NCI-H1930 (cell line): Measurements from ENCODE around the gene USPL1.
"Not testable (repeated sequence)": the region's sequence is repeated elsewhere in the genome, so short reads cannot be mapped to it uniquely, and the experiment has no call there.

ENCODE experiments used
- DNase-seq, 2 experiments: peaks; one replicate each; lab custom pipeline; 2025; lab: John Stamatoyannopoulos, UW

USPL1 gene

DNA sequence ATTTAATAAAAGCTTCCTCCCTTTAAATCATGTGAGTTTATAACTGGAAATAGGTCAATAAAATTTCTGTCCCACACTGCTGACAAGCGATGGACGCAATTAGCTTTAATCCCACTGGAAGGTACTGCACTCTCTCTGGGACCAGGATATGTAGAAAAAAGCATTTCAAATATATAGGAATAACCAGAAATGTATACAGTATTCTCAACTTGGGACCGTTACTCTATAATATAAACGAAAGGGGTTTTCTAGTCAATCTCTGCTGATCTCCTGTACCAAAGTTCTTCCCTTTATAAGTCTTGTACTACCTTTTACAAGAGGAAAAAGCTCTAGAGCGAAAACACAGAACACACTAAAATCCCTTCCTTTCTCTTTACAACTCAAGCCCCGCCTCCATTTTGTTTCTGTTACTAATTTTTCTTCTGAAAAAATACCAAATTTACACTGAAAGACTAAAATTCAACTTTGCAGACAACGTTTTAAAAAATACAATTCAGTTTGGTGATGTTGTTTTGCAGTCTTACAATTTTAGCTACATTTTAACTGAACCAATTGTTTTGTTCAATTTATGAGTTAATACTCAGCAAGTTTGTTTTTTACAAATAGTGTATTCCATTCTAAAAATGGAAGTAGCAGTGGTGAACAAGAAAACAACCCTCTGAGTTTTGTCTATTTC lies 1.7 kb upstream of the USPL1 start:
- no peak for DNase-seq

DNA sequence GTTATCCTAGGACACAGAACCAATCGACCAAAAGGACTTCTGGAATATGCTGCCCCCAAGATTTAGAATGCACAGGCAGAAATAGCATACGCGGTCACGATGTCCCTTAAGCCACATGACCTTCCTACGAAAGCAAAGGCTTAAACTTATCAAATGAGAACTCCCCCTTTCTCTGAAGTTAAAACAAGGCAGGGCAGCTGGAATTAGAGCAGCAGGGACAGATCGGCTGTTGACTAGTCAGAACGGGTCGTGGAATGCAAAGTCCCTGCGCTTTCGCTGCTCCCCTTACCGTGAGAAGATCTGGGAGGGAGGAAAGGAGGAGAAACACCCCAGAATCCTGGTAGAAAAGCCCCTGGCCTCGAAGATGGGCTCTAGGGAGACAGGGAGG lies 799 bp upstream of the USPL1 start:
- peak; percentile 72 to 78 for DNase-seq

DNA sequence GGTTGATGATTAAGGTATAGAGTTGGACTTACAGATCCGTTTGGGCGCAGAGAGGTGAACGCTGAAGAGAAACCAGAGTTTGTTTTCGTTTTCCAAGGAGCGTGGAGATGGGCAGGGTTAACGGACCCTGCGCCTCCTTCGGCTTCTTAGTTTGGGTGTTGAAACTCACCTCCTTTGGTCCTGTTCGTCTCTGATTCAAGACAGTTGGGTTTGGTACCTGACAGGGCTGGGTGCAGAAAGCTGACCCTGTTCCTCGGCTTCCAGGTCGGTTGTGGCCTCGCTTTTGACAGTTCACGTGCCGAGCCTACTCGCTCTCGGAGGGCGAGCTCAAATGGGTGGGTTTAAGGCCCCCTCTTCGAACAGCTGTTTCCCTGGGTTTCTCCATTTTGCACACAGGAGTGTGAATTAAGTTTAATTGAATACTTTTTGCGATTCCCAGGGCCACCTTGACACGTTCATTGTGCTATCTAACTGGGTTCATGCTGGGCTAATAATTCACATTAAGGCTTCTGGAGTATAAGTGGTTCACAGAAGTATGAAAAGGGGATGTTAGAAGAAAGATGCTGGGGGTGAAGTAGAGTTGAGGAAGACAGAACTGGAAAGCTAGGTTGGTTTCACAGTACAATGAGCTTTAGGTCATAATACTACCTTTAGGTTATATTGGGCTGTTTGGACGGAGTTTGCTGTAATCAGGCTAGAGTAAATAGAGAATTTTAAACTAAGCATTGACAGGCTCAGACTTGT lies 638 bp downstream of the USPL1 start:
- no peak for DNase-seq

DNA sequence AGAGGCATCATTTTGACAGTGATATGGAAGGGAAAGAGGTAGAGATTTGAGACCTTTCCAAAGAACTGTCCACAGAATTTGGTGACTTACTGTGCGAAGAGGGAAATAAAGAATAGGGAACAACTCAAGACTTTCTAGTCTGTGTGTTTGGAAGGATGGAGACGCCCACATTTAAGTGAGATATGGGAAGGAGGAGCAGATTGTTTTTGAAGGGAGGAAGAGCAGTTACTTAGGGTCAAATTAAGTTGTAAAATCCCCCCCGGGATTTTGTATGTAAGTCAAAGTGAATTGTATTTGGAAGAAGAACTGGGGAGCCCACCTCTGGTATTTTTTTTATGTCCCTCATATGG lies 1.2 kb downstream of the USPL1 start:
- DNase-seq: no peak

DNA sequence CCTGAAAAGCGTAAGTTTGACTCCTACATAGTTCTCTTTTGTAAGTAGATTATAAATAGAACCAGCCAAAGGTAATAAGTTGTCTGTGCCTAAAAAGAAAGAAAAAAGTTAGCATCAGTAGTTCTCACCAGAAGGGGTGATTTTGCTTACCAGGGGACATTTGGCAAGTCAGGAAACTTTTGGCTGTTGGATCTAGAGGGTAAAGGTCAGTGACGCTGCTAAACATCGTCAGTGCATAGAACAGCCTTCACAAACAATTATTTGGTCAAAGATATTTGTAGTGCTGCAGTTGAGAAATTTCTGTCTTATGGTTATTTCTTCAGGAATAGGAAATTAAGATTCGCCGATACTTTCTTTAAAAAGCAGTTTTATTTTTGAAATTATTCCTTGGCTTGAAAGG lies 2.0 kb downstream of the USPL1 start:
- no peak for DNase-seq

DNA sequence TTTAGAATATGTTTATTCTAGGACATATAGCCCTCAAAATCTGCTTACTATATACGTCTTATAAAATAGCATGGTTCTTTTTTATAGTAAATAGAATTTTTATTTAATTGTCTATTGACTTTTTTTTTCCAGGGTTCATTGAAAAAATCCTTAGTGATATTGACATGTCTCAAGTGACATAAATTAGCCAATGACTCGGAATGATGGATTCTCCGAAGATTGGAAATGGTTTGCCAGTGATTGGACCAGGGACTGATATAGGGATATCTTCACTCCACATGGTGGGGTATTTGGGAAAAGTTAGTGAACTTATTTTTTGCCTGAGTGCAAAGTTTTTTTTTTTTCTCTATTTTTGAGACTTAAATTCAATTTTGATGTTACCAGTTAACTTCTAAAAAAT lies 3.2 kb downstream of the USPL1 start:
- no peak for DNase-seq

DNA sequence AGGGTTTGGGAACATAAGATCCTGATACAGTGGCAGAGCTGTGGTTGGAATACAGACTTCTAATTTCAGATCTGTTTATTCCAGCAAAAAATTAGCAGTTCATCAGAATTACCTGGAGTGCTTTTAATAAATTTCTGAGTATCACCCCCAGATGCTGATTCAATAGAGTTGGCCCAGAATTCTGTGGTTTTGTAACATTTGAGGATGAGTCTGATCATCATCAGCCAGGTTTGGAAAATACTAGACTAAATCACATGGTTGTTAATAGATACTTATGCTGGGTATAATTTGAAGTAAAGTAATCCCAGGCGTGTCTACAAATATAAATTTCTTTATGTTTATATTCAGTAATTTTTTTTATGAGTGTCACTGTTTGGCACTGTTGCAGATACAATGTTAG lies 4.8 kb downstream of the USPL1 start:
- DNase-seq: no peak

DNA sequence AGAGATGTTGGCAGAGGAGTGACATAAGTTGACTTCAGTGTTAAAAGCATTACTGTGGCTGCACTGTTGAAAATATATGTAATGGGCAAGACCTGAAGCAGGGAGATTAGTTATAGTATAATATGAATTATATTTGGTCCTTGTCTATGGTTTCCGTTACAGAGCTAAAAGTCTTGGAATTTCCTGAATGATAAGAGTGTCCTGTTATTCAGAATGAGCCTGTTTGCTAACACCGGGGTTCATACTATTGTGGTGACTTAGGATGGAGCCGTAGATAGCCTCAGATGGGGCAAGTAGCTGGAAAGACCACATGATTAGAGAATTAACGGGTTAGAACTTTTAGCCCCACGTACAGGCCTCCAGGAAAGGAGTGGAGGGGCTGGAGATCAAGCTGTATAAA lies 5.7 kb downstream of the USPL1 start:
- DNase-seq: no peak

DNA sequence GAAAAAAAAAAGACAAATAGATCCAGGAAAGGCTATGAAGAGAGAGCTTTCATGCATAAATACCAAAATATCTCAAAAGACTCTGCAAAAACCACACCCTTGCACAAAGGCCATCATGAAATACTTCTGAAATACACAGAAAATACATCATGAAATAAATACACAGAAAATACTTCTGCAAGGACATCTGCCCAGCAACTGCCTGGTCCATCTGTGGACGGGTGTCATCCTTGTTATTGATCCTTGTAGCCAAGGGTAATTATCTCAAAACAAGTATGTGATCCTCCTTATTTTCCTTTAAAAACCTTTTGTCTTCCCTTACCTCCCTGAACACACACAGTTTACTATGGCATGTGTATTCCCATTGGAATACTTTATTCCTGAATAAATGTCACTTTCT lies 6.9 kb downstream of the USPL1 start:
- no peak for DNase-seq

DNA sequence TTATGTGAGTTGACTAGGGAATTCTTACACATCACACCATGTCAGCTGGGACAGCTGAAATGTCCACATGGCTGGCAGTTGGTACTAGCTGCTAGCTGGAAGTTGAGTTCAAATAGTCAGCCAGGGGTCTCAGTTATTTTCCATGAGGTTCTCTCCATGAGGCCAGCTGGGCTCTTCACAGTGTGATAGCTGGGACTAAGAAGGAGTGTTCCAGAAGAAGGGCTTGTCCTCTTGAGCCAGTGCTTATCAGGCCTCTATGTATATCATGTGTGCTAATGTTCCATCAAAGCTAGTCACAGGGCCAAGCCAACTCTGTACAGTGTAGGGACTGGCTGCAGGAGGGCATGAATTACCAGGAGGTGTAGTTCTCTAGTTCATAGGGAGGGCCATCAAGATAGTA lies 11.8 kb downstream of the USPL1 start:
- DNase-seq: no peak

DNA sequence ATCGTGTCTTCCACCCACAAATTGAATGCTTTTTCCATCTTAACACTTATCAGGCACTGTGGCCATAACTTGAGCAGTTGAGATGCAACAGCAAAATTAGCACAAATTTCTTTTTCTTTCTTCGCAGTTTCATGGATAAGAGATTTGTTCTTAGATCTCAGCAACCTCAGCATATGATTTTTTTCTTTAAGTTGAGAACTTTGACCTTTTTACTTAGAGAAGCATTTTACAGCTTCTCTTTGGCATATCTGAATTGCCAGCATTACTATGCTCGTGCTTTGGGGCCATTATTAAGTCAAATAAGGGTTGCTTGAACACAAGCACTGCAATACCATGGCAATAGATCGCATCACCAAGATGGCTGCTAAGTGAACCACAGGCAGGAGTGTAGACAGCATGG lies 16.1 kb downstream of the USPL1 start:
- no peak for DNase-seq

DNA sequence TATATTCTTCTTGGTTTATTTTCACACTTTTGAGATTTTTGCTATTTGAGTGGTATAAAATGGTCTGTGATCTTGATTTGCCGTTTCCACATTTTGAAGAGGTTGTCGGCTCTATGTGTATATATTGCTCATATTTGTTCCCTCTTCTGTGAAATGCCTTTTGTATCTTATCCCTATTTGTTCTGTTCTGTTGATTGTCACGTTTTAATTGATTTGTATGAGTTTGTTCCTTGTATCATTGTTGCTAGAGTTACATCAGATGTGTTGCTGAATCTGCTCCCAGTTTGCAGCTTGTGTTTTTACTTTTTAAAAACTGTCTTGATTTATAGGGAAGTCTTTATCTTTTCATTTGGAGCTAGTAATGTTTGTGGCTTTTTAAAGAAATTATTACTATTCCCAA lies 17.1 kb downstream of the USPL1 start:
- no peak for DNase-seq

DNA sequence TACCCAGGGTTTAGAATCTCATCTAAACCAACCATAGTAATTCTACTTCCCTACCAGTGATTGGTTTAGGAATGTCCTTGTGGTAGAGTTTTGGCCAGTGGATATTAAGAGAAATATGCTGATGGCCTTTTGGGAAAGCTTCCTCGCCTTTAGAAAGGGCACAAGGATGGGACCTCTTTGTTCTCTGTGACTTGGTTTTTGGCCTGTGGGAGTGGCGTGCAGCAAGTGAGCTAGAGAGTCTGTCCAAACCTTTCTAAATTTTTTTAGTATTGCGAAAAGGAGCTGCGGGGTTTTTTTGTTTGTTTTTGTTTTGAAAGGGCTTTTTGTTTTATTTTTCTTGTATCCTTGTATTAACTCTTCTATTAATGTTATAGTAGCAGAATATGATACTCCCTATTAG lies 20.6 kb downstream of the USPL1 start:
- no peak for DNase-seq

DNA sequence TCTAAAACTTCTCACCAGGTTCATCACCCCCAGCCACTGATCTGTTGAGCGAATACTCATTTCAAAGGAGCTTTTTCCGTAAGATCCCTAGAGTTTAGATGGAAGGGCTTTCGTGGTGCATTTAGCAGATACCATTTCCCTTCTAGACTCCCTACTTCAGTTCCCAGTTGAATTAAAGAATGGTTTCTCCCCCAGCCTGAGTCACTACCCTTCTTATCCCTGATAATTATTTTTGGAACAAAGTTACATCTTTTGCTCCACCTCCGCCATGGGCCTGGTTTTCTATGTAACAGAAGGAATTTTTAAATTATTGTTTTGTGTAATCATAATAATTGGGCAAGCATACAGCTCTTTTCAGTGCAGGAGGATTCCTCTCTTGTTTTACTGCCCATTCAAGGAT lies 22.0 kb downstream of the USPL1 start:
- DNase-seq: no peak

DNA sequence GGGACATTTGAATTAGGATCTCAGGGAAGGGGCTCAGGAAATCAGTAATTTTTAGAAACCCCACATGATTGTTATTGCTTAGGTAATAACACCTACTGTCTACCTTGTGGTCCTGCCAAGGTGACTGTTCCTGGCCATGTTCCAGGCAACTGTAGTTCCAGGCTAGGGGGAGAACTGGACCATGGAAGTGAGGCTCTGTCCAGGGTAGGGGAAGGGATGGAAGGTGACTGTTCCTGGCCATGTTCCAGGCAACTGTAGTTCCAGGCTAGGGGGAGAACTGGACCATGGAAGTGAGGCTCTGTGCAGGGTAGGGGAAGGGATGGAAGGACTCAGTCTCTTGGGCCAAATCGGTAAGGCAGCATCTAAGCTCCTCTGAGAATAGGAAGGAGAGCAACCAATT lies 23.5 kb downstream of the USPL1 start:
- not testable (repeated sequence) for DNase-seq

DNA sequence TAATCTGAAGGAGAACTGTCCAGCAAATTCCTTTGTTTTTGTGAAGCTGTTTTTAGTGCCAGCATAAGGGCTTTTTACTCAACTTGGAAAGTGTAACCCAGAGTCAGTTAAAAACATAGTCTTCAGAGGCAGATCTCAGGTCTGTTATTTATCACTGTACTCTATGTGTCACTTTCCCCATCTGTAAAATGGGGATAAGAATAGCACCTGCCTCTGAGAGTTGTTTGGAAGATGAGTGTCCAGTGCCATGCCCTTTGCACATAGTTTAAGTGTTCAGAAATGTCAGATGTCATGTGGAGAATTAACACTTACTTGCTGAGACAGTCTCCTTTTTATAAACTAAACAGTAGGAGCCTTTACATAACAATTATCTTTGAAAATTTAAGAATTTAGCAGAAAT lies 27.9 kb downstream of the USPL1 start:
- no peak for DNase-seq

DNA sequence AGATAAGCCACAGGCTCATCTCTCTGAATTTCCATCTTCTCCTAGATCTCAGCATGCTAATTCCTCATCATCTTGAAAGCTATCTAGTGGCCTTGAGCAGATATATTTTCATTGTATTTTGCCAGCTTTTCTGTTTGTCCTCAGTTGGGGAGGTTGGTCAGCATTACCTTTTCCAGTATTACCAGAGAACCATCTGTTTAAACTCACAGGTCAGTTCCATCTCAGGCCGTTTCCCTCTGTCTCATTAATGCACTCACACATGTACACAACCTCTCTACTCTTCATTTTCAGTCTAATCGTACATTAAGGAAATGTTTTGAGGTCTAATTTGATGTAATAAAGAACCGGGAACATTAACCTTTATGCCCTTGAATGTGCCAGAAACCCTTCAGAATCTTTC lies 29.7 kb downstream of the USPL1 start:
- DNase-seq: peak in 1 of 2 experiments; percentile 36

DNA sequence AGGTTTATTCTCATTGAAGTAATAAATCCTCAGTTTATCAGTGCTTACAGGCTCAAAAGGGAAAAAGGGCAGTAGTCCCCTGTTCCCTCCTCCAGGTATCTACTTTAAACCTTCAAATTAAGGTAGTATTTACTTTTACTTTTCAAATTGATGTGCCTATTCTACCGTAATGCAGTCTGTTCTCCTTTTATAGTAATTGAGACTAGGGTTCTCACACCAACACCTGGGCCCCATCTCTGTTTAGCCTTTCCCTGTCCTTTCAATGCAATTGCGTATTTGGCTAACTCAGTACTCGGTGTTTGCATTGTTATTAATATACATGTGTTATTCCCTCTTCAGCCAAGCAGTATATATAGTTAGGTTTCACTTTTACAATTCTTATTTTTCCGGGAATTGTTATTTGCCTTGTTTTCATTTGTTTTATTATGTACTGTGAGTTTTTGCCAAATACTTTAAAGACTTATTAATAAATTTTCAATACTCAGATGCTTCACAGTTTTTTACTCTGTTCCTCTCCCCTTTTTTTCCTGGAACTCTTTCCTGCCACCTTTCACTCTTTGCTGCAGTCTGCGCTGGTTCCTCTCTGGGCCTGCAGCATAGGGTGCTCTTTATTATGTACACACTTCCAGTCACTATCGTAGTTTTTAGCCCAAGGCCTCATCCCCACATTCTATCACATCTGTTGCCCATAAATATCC lies 30.3 kb downstream of the USPL1 start:
- peak in 1 of 2 experiments; percentile 36 for DNase-seq

DNA sequence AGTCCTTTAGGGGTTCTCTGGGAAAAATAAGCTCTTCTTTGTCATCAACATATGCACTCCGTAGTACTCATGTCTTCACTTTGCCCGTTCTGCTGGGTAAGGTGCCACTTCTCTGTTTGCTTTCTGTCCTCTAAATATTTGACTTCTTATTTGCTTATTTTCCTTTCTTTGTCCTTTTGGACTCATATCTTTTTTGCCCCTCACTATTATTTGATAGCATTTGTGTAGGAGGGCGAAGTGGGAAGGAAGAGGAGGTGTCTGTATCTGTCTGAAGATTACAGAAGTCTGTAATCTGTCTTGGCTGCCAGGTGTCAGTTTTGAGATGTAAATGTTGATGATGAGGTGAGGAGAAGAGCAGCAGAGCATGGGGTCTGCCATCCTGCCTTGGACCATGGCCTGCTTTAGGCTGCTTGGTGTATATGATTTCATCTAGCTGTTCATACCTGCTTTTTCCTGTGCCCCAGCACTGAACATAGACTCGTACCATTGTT lies 30.8 kb downstream of the USPL1 start:
- DNase-seq: no peak

DNA sequence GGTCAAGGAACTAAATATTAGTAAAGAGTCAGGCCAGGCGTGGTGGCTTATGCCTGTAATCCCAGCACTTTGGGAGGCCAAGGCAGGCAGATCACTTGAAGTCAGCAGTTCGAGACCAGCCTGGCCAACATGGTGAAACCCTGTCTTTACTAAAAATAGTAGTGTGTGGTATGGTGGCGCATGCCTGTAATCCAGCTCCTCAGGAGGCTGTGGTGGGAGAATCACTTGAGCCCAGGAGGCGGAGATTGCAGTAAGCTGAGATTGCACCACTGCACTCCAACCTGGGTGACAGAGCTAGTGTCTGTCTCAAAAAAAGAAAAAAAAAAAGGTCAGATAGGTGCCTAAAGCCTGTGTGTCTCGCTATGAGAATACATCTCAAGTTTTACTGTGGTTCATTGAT lies 33.9 kb downstream of the USPL1 start:
- not testable (repeated sequence) for DNase-seq

DNA sequence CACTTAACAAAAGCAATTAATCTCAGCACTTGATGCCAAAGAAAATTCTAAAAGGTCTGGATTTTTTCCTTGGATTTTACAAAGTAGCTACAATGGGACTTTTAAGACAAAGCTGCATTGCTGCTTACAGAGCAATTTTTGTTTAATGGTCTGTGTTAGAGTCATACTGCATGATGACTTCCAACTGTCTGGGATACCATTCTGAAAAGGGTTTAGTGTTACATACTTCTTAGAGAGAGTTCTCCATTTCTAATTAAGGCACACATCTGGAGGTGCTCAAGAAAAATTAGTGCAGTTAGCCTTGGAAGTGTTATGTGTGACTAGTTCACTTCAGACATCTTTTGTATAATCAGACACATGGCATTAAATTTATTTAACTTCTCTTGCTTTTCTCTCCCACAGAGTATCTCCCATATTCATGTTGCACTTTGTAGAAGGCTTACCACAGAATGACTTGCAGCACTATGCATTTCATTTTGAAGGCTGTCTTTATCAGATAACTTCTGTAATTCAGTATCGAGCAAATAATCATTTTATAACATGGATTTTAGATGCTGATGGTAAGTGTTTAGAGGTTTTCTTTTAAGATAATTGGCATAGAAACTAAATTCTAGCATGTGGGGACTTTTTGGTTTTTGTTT lies 35.1 kb downstream of the USPL1 start:
- no peak for DNase-seq

DNA sequence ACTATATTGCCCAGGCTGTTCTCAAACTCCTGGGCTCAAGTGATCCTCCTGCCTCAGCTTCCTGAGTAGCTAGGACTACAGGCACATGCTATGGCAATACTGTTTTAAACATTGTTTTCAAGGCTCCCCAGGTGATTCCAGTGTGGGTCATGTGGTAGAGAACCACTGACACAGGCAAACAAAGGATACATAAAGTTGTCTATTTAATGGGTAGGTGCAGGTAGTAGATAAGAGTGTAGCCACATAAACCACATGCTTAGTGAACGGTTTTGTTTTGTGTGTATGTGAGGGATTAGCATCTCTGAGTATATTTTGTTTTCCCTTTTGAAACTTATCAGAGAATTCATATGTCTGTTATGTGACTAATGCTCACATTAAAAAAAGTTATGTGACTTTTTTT lies 36.7 kb downstream of the USPL1 start:
- no peak for DNase-seq

DNA sequence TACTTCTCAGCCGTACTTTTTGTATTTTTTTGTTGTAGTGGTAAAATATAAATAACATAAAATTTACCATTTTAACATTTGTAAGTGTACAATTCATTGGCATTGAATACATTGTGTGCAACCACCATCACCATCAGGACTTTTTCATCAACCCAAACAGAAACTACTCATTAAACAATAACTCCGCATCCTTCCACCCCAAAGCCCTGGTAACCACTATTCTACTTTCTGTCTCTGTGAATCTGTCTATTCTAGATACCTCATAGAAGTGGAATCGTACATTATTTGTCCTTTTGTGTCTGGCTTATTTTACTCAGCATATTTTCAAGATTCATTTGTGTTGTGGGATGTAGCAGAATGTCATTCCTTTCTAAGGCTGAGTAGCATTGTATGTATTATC lies 38.5 kb downstream of the USPL1 start:
- DNase-seq: no peak
